HL-60/S4 treated with phorbol 12-myristate 13-acetate at 8.2 ng/mL for 4 days and 3 days (cell line): ENCODE results near the gene RNF169.
"Not testable (repeated sequence)": the region's sequence is repeated elsewhere in the genome, so short reads cannot be mapped to it uniquely, and the experiment has no call there.

ENCODE experiments used
- in situ Hi-C: fragments of 300-500 bp; cut with MboI; formaldehyde crosslinking; loops from 2 replicates; pipeline ENCODE4 v1.15.0; 2022; ENCODE audit warnings: low sequenced_read_pairs

Gene RNF169

DNA sequence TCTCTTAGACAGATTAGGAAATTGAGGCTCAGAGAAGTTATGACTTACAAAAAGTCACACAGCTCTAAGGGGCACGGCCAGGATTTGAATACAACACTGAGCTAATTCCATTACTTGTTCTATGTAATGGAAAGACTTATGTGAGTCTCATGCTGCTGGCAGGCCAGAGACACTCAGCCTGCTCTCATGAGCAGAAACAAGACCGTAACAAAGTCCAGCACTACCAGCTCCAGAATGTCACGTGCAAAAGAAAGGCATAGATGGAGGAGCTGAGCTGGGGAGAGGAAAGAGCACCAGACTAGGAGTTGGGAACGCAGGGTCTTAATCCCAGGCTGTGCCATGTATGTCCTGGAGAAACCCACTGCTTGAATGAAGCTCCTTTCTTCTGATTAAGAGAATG lies 19.3 kb upstream of the RNF169 start:
- in situ Hi-C loops: no loop called here

DNA sequence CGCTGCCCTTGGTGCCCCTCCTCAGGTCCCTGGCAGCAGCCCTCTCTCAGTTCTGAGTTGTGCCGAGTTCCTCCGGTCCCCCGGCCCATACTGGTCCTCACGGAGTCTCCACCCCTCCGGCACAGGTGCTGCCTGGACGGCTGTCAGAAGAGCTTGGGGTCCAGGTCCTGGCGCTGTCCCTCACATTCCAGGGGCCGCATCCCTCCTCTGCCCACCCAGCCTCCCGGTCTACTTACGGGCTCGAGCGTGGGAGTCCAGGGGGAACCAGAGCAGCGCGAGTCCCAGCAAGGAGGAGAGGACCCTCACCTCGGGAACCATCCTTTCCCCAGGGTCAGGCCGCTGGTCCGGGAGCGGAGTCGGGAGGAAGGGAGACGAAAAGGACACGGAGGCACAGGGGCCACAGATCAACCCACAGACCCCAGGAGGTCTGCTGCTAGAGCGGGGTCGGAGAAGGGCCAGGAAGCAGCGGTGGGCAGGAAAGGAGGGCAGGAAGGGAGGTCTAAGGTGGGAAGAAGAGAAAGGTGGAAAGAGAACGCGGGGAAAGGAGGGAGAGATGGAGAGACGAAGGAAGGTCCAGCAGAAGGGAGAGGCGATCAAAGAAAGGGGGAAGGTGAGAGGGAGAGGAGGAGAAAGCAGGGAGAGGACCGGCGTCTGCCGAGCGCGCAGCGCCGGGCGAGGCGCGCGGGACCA lies 17.9 kb upstream of the RNF169 start:
- in situ Hi-C loops: no loop called here

DNA sequence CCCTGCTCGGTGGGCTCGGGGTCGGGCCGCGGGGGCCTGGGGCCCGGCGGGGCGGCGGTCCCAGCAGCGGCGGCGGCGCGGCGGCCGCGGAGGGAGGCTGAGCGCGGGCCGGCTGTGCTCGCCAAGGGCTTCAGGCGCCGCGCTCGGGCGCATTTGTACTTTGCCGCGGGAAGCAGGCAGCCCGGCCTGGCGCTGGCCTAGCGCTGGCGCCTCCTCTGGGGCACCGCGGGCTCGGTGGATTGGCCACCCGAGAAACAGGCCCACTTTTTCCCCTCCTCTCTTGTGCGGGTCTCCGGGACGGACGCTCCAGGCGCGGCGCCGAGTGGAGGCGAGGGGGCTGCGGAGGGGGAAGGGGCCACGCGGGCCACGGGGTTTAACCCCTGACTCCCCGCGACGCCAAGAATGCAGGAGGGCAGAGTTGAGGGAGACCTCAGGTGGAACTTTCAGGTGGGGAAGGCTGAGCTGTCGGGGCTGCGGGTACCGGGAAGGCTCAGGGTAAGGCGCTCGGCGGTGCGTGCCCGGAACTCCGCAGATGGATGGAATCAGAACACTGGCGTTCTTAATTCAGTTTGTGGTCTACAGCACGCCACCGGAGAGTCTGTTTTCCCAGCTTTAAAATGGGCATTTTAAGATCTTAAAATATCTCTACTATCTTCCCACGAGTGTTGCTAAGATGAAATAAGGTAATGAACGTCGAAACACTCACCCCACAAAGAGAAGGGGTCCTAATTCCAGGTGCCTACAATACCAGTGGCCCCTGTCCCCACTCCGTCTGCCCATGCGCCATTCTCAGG lies 17.2 kb upstream of the RNF169 start, which contains the start of gene CHRDL2:
CHRDL2 (minus strand) TSS at position 126 of the 794 bp plus-strand sequence. CDS start 538 bp downstream, outside the sequence.
- in situ Hi-C loops: no loop called here

DNA sequence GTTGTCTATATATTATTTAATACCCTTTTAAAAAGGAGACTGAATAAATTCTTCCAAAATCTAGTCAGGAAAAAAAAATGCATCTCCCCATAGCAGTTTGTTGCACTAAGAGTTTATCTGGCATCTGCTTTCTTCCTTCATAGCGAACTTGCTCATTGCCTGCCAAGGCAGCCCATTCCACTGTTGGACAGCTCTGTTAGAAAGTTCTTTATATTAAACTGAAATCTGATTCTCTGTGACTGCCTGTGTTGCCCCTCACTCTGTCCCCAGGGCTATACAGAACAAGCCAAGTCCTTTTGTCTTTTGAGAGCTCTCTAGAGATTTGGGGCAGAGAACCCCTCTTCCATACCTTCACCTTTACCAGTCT lies 14.1 kb upstream of the RNF169 start:
- in situ Hi-C loops: no loop called here

DNA sequence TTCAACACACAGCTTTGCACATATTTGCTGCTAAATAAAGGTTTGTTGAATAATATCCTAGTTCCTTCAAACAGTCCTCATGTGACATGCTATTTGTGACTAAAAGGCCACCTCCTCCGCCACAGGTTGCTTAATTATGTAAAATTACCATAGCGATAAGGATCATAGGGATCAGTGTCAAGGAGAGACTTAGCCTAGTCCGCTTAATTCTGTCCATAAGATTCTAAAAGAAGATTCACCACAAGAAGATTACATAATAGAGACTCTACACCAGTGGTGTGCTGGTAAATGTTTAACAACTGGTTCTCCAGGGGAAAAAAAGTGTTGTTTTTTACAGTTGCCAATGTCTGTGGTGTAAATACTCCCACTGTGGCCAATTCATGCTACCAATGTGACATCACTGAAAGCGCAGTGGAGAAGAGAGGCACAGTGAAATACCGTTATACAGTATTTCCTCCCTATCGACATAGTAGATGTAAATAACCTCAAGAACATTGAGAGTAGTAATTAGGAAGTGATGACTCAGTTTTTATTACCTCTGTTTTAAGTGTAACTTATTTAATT lies 13.2 kb upstream of the RNF169 start:
- in situ Hi-C loops: no loop called here

DNA sequence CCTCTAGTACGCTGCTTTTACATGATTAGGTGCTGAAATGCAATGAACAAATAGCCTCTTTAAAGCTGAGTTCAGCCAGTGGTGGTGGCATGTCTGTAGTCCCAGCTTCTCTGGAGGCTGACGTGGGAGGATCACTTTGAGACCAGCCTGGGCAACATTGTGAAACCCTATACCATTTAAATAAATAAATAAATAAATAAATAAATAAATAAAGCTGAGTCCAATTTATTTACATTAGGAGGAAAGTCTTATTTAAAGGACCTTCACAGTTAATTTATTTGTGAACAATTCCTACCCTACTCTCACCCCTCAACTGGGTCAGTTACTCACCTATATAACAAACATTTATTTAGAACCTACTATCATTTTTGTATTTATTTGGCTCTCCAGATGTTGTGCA lies 12.6 kb upstream of the RNF169 start:
- in situ Hi-C loops: no loop called here

DNA sequence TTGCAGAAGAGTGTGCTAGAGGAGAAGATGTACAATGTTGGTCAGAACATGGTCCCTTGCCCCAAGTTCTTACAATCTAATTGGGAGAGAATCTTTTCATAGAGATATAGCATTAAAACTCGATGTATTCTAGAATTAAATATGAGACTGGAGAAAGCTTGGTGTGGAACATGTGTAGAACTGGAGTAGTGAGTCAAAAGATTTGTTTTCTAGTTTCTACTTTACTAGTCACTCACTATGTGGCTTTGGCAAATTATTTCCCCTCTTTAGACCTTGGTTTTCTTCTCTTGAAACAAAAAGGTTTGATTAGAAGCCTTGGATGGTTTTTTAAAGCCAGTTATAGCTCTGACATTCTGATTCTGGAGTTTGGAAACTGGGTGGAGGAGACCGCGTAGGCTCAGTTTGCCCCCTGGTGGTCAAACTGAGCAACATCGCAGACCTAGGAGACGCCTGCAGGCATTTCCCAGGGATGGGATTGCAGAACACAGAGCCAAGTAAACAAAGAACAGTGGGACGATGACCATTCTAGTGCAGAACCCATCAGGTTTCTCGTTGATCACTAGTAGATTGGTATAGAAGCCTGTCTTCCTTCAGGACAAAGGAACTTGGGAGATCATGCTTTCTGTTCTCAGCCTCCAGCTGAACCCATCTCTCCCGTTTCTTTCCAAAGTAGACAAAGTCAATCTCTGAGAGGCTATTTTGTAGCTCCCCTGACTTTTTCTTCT lies 8.9 kb upstream of the RNF169 start:
- in situ Hi-C loops: no loop called here

DNA sequence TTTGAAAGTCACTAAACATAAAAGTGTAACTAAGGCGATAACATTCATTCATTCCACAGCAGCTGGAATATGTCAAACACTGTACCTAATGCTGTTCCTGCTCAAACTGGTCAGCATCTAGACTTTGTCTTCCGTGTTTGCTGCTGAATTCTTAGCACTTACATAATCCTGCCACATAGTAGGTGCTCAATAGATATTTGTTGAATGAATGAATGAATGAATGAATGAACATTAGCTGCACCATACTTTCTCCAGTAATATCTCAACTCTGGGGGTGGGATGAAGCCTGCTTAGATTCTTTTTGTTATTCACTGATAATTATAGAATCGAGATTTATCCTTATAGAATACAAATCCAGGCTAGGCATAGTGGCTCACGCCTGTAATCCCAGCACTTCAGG lies 6.6 kb upstream of the RNF169 start:
- in situ Hi-C loops: no loop called here

DNA sequence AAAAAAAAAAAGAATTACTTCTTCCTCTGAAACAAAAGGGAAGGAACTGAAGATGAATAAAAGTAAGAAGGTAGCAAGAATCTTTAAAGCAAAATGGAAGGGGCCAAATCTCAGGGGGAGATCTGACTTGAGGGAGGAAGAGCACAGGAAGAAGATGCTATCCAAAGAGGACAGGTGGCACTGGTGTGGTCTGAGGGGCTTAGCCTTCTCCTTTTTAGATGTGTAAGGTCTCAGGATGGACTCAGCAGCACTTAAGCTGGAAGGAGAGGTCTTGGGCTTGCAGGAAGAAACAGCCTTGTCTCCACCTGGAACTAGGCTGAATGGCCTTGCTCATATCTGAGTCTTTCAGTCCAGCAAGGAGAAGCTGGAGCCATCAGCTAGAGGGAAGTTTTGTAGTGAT lies 5.0 kb upstream of the RNF169 start:
- in situ Hi-C loops: no loop called here

DNA sequence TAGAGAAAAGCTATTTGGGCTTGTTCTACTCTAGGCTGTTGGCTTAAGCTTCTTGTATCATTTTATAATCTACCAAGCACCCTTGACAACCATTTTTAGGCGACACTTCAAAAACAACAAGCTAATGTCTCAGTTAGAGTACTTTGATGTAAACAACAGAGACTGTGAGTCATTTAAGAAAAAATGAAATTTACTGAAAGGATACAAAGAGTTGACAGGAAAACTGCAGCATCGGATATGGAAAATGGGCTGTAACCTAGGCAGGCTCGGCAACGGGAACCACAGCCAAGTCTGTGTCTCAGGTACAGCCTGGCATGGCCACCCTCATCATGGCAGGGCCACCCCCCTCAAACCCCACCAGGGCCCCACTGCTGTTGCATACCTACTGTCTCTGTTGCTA lies 4.4 kb upstream of the RNF169 start:
- in situ Hi-C loops: no loop called here

DNA sequence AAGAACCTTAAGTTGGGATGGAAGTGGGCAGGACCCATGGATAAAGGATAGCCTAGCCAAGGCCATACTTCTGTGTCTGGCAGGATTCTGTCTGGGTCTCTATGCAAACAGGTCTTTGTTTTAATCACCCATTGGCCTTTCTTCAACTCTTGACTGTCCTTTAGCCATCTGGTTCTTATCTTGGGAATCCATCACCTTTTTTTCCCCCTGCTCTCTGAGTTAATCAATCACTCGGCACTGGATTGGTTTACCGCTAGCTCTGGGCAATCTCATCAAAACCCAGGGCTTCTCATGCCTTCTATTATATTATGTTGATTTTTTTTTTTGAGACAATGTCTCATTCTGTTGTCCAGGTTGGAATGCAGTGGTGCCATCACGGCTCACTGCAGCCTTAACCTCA lies 1.8 kb upstream of the RNF169 start:
- in situ Hi-C loops: no loop called here

DNA sequence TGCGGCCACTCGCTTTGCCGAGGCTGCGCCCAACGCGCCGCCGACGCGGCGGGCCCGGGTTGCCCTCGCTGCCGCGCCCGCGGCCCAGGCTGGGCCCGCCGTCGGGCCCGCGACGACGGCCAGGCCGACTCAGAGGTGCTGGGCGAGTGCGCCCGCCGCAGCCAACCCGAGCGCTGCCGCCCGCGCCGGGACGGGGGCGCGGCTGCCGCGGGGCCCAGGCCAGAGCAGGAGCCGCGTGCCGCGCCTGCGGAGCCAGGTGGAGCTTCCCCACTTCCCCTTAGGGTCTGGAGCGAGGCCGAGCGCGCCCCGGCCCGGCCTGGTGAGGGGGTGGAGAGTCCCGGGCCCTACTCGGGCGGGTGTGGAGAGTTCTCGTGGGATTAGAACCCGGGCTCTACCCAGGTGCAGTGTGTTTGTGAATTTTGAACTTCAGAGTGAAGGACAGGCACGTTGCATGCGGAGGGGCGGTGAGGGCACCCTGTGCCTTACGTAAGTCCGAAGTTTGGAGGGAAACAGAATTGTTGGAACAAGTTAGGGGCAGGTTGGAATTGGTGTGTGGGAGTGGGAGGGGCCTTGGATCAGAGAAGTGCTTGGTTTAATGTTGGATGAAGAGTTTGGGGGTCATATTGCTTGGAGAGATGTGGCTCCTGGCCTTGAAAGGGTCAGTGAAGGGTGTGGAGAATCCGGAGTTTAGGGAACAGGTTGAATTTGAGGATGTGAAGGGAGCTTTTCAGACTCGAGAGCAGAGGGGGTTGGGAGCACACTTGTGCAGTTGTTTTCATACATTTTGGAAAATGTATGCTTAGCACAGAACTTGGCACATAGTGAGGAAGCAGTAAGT lies 697 bp downstream of the RNF169 start:
- in situ Hi-C loops: no loop called here

DNA sequence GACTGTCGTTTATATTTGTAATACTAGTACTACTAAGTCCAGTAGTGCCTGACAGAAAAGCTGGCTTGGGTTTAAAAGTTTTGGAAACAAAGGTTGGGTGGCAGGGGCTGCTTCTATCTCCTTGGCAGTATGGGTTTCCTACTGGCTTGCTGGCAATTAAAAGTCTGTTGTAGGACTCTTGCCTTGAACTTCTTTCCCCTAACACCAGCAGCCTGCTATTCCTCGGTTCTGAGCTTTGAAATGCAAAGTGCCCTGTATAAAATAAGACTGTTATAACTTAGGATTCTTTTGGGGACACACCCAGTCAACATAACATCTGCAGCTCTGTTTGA lies 1.3 kb downstream of the RNF169 start:
- in situ Hi-C loops: no loop called here

DNA sequence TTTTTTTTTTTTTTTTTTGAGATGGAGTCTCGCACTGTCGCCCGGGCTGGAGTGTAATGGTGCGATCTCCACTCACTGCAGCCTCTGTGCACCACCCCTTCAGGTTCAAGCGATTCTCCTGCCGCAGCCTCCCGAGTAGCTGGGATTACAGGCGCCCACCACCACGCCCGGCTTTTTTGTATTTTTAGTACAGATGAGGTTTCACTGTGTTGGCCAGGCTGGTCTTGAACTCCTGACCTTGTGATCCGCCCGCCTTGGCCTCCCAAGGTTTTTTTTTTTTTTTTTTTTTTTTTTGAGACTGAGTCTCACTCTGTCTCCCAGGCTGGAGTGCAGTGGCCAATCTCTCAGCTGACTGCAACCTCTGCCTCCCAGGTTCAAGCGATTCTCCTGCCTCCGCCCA lies 1.9 kb downstream of the RNF169 start:
- in situ Hi-C loops: not testable (repeated sequence)

DNA sequence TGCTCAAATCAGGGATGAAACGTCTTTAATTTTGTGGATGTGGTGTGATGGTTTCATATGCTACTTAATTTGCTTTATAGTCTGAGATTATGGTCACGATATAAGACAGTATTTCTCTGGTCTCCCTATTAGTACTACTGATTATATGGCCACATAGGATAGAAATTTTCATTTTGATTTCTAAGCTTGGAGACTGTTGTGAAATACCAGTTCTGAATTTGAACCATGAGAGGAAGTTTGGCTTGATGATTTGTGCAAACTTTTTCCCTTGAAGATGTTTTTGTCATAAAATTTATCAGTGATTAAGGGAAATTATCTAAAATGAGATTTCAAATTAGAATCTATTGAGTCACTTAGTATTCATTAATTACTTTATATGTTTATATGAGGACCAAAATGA lies 2.7 kb downstream of the RNF169 start:
- in situ Hi-C loops: no loop called here

DNA sequence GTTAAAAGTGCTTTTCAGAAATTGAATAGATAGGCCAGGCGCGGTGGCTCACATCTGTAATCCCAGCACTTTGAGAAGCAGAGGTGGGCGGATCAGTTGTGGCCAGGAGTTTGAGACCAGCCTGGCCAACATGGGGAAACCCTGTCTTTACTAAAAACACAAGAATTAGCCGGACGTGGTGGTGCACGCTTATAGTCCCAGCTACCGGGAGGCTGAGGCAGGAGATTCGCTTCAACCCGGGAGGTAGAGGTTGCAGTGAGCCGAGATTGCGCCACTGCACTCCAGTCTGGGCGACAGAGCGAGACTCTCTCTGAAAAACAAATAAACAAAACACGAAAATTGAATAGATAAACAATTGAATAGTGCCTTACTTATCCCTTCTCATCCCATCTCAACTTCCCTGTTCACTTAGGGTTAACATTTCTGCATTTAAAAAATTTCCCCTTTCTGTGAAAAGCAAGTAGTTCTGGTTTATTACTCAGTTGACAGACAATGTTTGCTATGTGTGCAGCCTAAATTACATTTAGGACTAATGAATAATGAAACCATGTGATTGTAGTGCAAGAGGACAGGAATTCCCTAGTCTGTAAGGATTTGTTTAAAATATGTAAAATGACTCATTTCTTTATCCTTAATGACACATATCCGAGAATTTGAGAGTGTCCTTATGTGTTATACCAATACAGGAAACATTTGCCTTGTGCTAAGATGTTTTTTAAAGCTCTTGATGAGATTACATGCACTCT lies 6.0 kb downstream of the RNF169 start:
- in situ Hi-C loops: no loop called here

DNA sequence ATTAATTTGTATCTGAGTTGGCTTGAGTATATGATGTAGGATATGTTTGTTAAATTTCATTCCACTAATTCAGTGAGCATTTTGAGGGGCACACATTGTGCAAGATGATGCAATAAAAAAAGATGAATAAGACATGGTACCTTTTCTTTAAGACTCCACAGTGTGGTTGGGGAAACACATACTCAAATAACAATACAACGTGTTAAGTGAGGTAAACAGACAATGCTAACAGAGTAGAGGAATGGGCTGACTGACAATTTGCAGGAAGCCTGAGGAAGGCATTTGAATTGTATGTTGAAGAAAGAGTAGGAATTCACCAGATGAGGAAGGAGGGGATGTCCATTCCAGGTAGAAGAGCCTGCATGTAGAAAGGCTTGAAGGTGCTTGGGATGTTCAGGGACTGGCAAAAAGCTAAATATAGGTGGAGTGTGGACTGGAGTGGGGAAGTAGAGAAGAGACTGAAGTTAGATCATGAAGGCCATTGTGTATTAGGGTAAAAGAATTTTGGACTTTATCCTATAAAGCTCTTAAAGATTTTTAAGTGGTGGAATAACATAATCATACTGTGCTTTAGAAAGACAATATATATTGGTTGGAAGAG lies 6.8 kb downstream of the RNF169 start:
- in situ Hi-C loops: no loop called here

DNA sequence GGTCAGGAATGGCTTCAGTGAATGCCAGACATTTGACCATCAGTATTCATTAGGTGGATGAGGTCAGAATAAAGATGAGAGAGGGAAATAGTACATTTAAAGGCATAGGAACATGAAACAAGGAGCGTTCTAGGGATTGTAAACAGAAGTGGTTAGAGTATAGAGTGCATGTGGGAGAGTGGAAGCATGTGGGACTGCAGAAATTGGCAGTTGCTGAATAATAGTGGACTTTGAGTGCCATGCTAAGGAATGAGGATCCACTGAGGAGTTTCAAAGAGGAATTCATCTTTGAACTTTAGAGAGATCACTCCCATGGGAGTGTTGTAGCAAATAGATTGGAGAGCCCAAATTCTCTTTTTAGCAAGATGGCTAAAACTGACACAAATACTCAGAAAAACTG lies 7.9 kb downstream of the RNF169 start:
- in situ Hi-C loops: no loop called here

DNA sequence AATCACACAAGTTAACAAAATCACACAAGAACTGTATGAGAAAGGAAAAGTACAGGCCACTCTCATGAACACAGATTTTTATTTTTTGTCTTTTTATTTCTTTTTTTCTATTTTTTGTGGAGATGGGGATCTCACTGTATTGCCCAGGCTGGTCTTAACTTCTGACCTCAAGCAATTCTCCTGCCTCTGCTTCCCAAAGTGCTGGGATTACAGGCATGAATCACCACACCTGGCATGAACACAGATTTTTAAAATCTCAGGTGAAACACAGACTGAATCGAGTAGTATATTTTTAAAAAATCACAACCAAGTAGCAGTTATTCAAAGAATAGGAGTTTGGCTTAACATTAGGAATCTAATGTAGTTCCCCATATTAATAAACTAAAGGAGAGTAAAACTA lies 18.3 kb downstream of the RNF169 start:
- in situ Hi-C loops: no loop called here

DNA sequence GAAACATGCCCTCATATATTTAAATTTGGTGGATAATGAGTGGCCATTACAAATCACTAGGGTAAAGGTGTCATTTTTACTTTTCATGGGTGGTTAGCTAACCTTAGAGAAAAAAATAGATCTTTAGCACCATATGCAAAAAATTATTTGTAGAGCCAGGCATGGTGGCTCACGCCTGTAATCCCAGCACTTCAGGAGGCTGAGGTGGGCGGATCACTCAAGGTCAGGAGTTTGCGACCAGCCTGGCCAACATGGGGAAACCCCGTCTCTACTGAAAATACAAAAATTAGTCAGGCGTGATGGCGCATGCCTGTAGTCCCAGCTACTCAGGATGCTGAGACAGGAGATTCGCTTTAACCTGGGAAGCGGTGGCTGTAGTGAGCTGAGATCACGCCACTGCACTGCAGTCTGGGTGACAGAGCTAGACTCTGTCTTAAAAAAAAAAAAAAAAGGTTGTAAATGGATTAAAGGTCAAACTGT lies 19.6 kb downstream of the RNF169 start:
- in situ Hi-C loops: not testable (repeated sequence)
